A673 (cell line): ENCODE measurements around the gene NGEF. TPM values are rescaled to one million over a fixed set of nuclear protein-coding genes. Genes with fewer than 3 reads are reported as not detected.

Source experiments
- BruUV-seq: library from RNA; stranded (reverse); fragments of 400-500 nt; replicated peaks from 2 replicates; lab custom pipeline; 2021; lab: Mats Ljungman, UMichigan
- CTCF ChIA-PET: fragments of 300-600 bp; sonication (Branson Sonifier 250); formaldehyde crosslinking; loops from one replicate; lab custom pipeline; 2022; ENCODE audit warnings: antibody characterized with exemption; lab: Charles Lee
- POLR2A ChIA-PET: fragments of 300-600 bp; sonication (Branson Sonifier 250); formaldehyde crosslinking; loops from one replicate; lab custom pipeline; 2022; ENCODE audit warnings: antibody characterized with exemption; ENCODE audit not compliant: low non-redundant PET; lab: Charles Lee
- DNase-seq: peaks from one replicate; pipeline ENCODE4 v3.0.0-alpha.2; 2015; ENCODE audit warnings: low spot score
- H3K27ac ChIP-seq: fragments of 200-600 bp; sonication (generic); 2 replicates; pipeline ENCODE4 v1.5.1; 2016; ENCODE audit warnings: mixed run types, low read depth, mild to moderate bottlenecking, mixed read lengths, antibody characterized with exemption, low read length; ENCODE audit not compliant: poor library complexity, severe bottlenecking
- H3K27me3 ChIP-seq: fragments of 200-600 bp; sonication (generic); replicated peaks from 2 replicates; pipeline ENCODE4 v1.6.1; 2017; ENCODE audit warnings: mixed run types, low read depth, mild to moderate bottlenecking, mixed read lengths, antibody characterized with exemption, low read length; ENCODE audit not compliant: insufficient read depth, poor library complexity
- H3K36me3 ChIP-seq: fragments of 200-600 bp; sonication (generic); 2 replicates; pipeline ENCODE4 v1.6.1; 2016; ENCODE audit warnings: mixed run types, mild to moderate bottlenecking, mixed read lengths, antibody characterized with exemption, low read length; ENCODE audit not compliant: insufficient read depth, poor library complexity, severe bottlenecking
- H3K4me1 ChIP-seq: fragments of 200-600 bp; sonication (generic); 2 replicates; pipeline ENCODE4 v1.6.1; 2017; ENCODE audit warnings: mixed run types, mild to moderate bottlenecking, mixed read lengths, antibody characterized with exemption, low read length; ENCODE audit not compliant: insufficient read depth, poor library complexity, severe bottlenecking
- H3K4me3 ChIP-seq: fragments of 200-600 bp; sonication (generic); 2 replicates; pipeline ENCODE4 v1.5.1; 2016; ENCODE audit warnings: low read depth, mixed run types, mild to moderate bottlenecking, mixed read lengths, low read length; ENCODE audit not compliant: poor library complexity, severe bottlenecking
- H3K9me3 ChIP-seq: fragments of 200-600 bp; sonication (generic); 2 replicates; pipeline ENCODE4 v1.6.1; 2016; ENCODE audit warnings: mixed run types, low read depth, mild to moderate bottlenecking, mixed read lengths, antibody characterized with exemption, low read length; ENCODE audit not compliant: poor library complexity, severe bottlenecking
- EZH2 ChIP-seq: fragments of 200-600 bp; sonication (generic); IDR thresholded peaks from 2 replicates; pipeline ENCODE4 v1.6.1; 2017; ENCODE audit warnings: borderline replicate concordance, low read depth, mild to moderate bottlenecking, mixed read lengths, antibody characterized with exemption, low read length; ENCODE audit not compliant: poor library complexity, severe bottlenecking
- intact Hi-C: fragments of 100-400 bp; cut with micrococcal nuclease; formaldehyde crosslinking; loops from one replicate; pipeline ENCODE4 v1.10.0; 2022; ENCODE audit not compliant: unreplicated experiment
- total RNA-seq: library from RNA; stranded (reverse); gene quantifications from 2 replicates; pipeline ENCODE4 v1.2.3, GENCODE V29; 2021
- TF ChIP-seq, protein P1 (sequence below): fragments of 300-800, 200-600 bp; sonication (generic); conservative IDR thresholded peaks from 2 replicates; pipeline ENCODE4 v1.5.1; 2017; ENCODE audit warnings: low read depth, mild to moderate bottlenecking, antibody characterized with exemption, low read length, moderate library complexity, mixed read lengths

Gene NGEF
- total RNA-seq, 1 experiment from 2014 or later: 0.69 TPM

DNA sequence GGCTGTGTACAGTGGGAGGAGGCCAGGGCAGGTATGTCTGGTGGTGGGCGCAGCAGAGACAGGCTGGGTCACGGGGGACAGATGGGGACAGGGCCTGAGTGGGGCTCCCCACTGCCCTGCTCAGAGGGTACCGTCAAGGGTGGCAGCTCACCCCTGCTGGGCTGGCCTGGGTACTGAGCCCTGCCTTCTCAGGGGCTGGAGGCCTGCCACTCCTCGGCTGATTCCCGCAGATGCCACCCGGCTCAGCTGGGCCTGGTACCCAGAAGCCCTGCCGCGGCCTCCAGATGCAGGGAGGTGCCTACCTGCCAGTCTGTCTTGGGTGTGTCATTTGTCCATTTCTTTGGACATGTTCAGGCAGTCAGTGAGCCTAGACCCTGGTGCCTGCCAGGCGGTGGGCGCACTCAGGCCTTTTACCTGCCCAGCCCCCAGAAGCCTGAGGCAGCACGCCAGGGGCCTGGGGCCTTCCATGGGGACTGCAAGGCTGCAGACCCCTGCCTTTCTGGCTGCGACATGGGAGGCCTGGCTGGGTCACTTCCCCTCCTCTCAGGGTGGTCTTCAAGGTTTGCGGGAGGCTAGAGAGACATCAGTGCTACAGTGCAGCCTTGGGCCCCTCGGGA lies 139.7 kb downstream of the NGEF start:
- no peaks in the 10 kb centered on the region for H3K9me3 ChIP-seq

DNA sequence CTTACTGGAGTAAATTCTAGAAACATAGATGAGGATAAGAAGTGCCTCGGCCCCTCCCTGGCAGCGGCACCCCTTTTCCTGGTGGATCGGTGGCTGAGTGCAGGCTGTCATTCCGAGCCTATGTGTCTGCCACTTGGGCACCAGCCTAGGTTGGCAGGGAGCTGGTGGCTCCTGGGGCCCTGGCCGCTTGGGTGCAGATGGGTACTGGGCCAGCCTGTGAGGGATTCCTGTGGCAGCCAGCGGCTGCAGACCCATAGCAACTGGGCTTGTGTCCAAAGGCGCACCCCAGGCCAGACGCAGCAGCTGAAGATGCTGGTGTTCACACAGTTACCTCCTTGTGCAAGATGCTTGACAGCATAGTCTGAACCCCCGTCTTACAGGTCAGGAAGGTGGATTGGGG lies 140.2 kb downstream of the NGEF start:
- no peaks in the 10 kb centered on the region for H3K9me3 ChIP-seq
- H3K4me3 ChIP-seq: no peak overlapping the region
- no peaks in the 10 kb centered on the region for H3K27me3 ChIP-seq
- CTCF ChIA-PET: no interaction called here
- no TSS peak for BruUV-seq
- TF ChIP-seq EZH2: no peak
- TF ChIP-seq, protein P1, sequence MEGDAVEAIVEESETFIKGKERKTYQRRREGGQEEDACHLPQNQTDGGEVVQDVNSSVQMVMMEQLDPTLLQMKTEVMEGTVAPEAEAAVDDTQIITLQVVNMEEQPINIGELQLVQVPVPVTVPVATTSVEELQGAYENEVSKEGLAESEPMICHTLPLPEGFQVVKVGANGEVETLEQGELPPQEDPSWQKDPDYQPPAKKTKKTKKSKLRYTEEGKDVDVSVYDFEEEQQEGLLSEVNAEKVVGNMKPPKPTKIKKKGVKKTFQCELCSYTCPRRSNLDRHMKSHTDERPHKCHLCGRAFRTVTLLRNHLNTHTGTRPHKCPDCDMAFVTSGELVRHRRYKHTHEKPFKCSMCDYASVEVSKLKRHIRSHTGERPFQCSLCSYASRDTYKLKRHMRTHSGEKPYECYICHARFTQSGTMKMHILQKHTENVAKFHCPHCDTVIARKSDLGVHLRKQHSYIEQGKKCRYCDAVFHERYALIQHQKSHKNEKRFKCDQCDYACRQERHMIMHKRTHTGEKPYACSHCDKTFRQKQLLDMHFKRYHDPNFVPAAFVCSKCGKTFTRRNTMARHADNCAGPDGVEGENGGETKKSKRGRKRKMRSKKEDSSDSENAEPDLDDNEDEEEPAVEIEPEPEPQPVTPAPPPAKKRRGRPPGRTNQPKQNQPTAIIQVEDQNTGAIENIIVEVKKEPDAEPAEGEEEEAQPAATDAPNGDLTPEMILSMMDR: no peak
- intact Hi-C loops: no loop called here
- no peaks in the 10 kb centered on the region for H3K4me1 ChIP-seq
- POLR2A ChIA-PET: no interaction called here
- no peak overlapping the region for H3K27ac ChIP-seq
- no peak for DNase-seq
- H3K36me3 ChIP-seq: no peaks in the 10 kb centered on the region

More for the DNA sequence above, 139.7 kb downstream of the NGEF start:
- no TSS peak for BruUV-seq
- Histone ChIP-seq H3K4me3 (no peak overlapping the region), H3K4me1 (no peaks in the 10 kb centered on the region), H3K36me3 (no peaks in the 10 kb centered on the region), H3K27me3 (no peaks in the 10 kb centered on the region), H3K27ac (no peak overlapping the region)
- ChIA-PET POLR2A (no interaction called here), CTCF (no interaction called here)
- TF ChIP-seq, protein P1: no peak
- intact Hi-C loops: no loop called here
- no peak for DNase-seq

DNA sequence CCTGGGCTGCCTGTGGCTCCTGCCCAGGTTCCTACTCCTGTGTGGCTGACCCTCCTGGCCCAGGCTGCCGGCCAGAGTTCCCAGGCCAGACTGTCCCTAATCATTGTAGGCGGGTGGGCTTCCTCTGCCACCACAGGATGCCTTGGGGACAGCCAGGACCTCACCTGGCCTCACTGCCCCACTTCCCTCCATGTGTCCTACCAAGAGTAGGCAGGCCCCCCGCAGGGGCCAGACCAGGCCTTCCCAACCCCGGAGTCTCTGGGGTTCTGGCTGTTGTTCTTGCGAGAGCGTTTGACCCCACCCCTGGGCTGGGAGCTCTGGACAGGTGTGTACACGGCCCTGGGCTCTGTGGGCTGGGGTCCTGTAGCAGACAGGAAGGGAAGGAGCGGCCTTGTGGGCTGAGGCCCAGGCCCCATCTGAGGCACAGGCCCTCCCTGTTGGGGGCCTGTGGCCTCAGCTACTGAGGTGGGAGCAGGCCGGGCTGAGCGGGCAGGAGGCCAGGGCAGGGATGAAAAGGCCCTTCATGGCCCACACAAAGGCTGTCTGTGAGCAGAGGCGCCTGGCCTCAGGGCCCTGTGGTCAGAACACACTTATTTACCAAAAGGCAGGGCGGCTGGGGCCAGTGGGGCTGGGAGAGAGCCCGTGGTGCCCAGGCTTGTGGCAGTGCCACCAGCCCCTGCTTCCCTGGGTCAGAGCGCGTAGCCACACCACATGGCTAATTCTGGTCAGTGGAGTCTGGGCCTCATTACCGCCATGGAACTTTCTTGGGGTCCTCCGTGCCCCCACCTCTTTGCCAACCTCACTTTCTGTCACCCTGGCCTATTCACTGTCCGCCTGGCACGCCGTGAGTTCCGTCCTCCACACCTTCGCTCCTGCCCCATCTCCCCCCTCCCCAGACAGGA lies 141.0 kb downstream of the NGEF start:
- Histone ChIP-seq H3K27me3 (no peaks in the 10 kb centered on the region), H3K36me3 (no peaks in the 10 kb centered on the region), H3K4me3 (no peak overlapping the region), H3K27ac (no peak overlapping the region), H3K9me3 (no peaks in the 10 kb centered on the region), H3K4me1 (no peaks in the 10 kb centered on the region)
- TF ChIP-seq, protein P1: no peak
- no peak for TF ChIP-seq EZH2
- ChIA-PET POLR2A (no interaction called here), CTCF (no interaction called here)
- BruUV-seq: no TSS peak
- intact Hi-C loops: no loop called here
- no peak for DNase-seq
